HG03439 (cell line): Measurements from ENCODE around the gene RFX6.
"Not testable (repeated sequence)": the region's sequence is repeated elsewhere in the genome, so short reads cannot be mapped to it uniquely, and the experiment has no call there.

Source experiments
- ATAC-seq: cut with Tn5 transposase; IDR thresholded peaks from one replicate; pipeline ENCODE4 v1.9.1; 2021; ENCODE audit warnings: mild to moderate bottlenecking, moderate library complexity; ENCODE audit not compliant: unreplicated experiment

The RFX6 gene

GRCh38 chr6:116876635-116877611, at the start of gene RFX6:
RFX6 (plus strand) TSS chr6:116877242; CDS start chr6:116877276, 34 bp downstream.
- no peak for ATAC-seq

GRCh38 chr6:116827561-116828240, 49.3 kb upstream of the RFX6 start:
- no peak for ATAC-seq

- ATAC-seq, result no peak
These were observed 48.1 kb upstream of the RFX6 start, which contains the start of gene GPRC6A for GRCh38 chr6:116828983-116829382. GPRC6A (minus strand) TSS chr6:116829083; CDS start chr6:116829013, 70 bp downstream.

- ATAC-seq, result not testable (repeated sequence)
These were observed 42.5 kb upstream of the RFX6 start for GRCh38 chr6:116834526-116834925.

- ATAC-seq, result no peak
These were observed 40.3 kb upstream of the RFX6 start for GRCh38 chr6:116836606-116837342.

GRCh38 chr6:116840091-116840490, 37.0 kb upstream of the RFX6 start:
- ATAC-seq, result no peak

- no peak for ATAC-seq
These were observed 34.6 kb upstream of the RFX6 start for GRCh38 chr6:116842459-116842858.

- ATAC-seq, result no peak
These were observed 29.8 kb upstream of the RFX6 start for GRCh38 chr6:116847227-116847626.

- ATAC-seq, result no peak
These were observed 19.0 kb upstream of the RFX6 start for GRCh38 chr6:116858060-116858459.

- ATAC-seq, result no peak
These were observed 17.8 kb upstream of the RFX6 start for GRCh38 chr6:116859264-116859663.

- no peak for ATAC-seq
These were observed 10.7 kb upstream of the RFX6 start for GRCh38 chr6:116866281-116866871.

GRCh38 chr6:116872771-116873170, 4.3 kb upstream of the RFX6 start:
- ATAC-seq, result no peak

GRCh38 chr6:116876107-116876506, 935 bp upstream of the RFX6 start:
- ATAC-seq, result no peak

- ATAC-seq, result no peak
These were observed 701 bp downstream of the RFX6 start for GRCh38 chr6:116877743-116878142.

- ATAC-seq, result no peak
These were observed 4.2 kb downstream of the RFX6 start for GRCh38 chr6:116881236-116881635.

GRCh38 chr6:116883005-116883404, 6.0 kb downstream of the RFX6 start:
- no peak for ATAC-seq

- ATAC-seq, result no peak
These were observed 7.5 kb downstream of the RFX6 start for GRCh38 chr6:116884530-116884929.

- ATAC-seq, result no peak
These were observed 10.1 kb downstream of the RFX6 start for GRCh38 chr6:116887168-116887567.

GRCh38 chr6:116887894-116888293, 10.9 kb downstream of the RFX6 start:
- ATAC-seq, result no peak

- no peak for ATAC-seq
These were observed 11.8 kb downstream of the RFX6 start for GRCh38 chr6:116888732-116889360.
